GM23338 (cell line): ENCODE data around the gene LRBA. TPM values are rescaled to one million over a fixed set of nuclear protein-coding genes. Genes with fewer than 3 reads are reported as not detected.

Experiments used
- ATAC-seq: fragments of 200-7000 bp; cut with Tn5 transposase; 3 replicates; pipeline ENCODE4 v1.9.1; 2020
- DNase-seq: peaks from one replicate; pipeline ENCODE4 v3.0.0-alpha.2; 2015; ENCODE audit warnings: low spot score
- H2AFZ ChIP-seq: fragments of 200-600 bp; sonication (generic); 2 replicates; pipeline ENCODE4 v1.8.0; 2016; ENCODE audit warnings: antibody characterized with exemption, mild to moderate bottlenecking, moderate library complexity
- H3F3A ChIP-seq: fragments of 200-600 bp; sonication (generic); replicated peaks from 2 replicates; pipeline ENCODE4 v1.8.0; 2017; ENCODE audit warnings: antibody characterized with exemption, mixed run types, low read depth
- H3K27ac ChIP-seq: fragments of 200-600 bp; sonication (generic); 2 replicates; pipeline ENCODE4 v1.6.1; 2016; ENCODE audit warnings: low read depth
- H3K27me3 ChIP-seq: fragments of 200-600 bp; sonication (generic); 2 replicates; pipeline ENCODE4 v1.8.0; 2016; ENCODE audit warnings: mild to moderate bottlenecking, mixed run types, moderate library complexity; ENCODE audit not compliant: insufficient read depth
- H3K36me3 ChIP-seq: fragments of 200-600 bp; sonication (generic); 2 replicates; pipeline ENCODE4 v1.8.0; 2016; ENCODE audit warnings: mild to moderate bottlenecking; ENCODE audit not compliant: insufficient read depth
- H3K4me1 ChIP-seq: fragments of 200-600 bp; sonication (generic); 2 replicates; pipeline ENCODE4 v1.8.0; 2016; ENCODE audit warnings: mild to moderate bottlenecking, moderate library complexity; ENCODE audit not compliant: insufficient read depth
- H3K4me2 ChIP-seq: fragments of 200-600 bp; sonication (generic); 2 replicates; pipeline ENCODE4 v1.7.1; 2017; ENCODE audit warnings: mixed run types
- H3K4me3 ChIP-seq: fragments of 200-600 bp; sonication (generic); 2 replicates; pipeline ENCODE4 v1.6.1; 2016; ENCODE audit warnings: mixed run types
- H3K79me2 ChIP-seq: fragments of 200-600 bp; sonication (generic); replicated peaks from 2 replicates; pipeline ENCODE4 v1.8.0; 2017; ENCODE audit warnings: mild to moderate bottlenecking; ENCODE audit not compliant: insufficient read depth
- H3K9me2 ChIP-seq: fragments of 200-600 bp; sonication (generic); 2 replicates; pipeline ENCODE4 v1.8.0; 2017; ENCODE audit not compliant: insufficient read depth
- H4K20me1 ChIP-seq: fragments of 200-600 bp; sonication (generic); replicated peaks from 2 replicates; pipeline ENCODE4 v1.8.0; 2017; ENCODE audit warnings: mild to moderate bottlenecking; ENCODE audit not compliant: insufficient read depth
- H3K27ac Mint-ChIP-seq: 2 replicates; pipeline ENCODE4 v1.8.0; 2020; ENCODE audit warnings: inconsistent platforms, mild to moderate bottlenecking, moderate library complexity, mixed read lengths
- H3K27me3 Mint-ChIP-seq: 3 replicates; pipeline ENCODE4 v1.8.0; 2022; ENCODE audit warnings: low read depth, mild to moderate bottlenecking, moderate library complexity, mixed read lengths, inconsistent platforms; ENCODE audit not compliant: insufficient read depth, poor library complexity
- H3K36me3 Mint-ChIP-seq: 3 replicates; pipeline ENCODE4 v1.8.0; 2021; ENCODE audit warnings: low read depth, mild to moderate bottlenecking, inconsistent platforms, moderate library complexity, mixed read lengths
- H3K4me1 Mint-ChIP-seq: 3 replicates; pipeline ENCODE4 v1.8.0; 2020; ENCODE audit warnings: mild to moderate bottlenecking, inconsistent platforms, mixed read lengths
- H3K4me3 Mint-ChIP-seq: 3 replicates; pipeline ENCODE4 v1.8.0; 2021; ENCODE audit warnings: moderate library complexity, mild to moderate bottlenecking, inconsistent platforms, mixed read lengths
- H3K9me3 Mint-ChIP-seq: 3 replicates; pipeline ENCODE4 v1.8.0; 2020; ENCODE audit warnings: moderate library complexity, mild to moderate bottlenecking, inconsistent platforms, mixed read lengths
- CREB1 ChIP-seq: fragments of 250-450 bp; sonication (Bioruptor Pico); IDR thresholded peaks from 2 replicates; pipeline ENCODE4 v1.5.0; 2020; ENCODE audit warnings: low read depth, mild to moderate bottlenecking, moderate library complexity
- CTCF ChIP-seq, 2 experiments: fragments of 200-600 bp in 1 of 2; sonication (generic) in 1 of 2; conservative IDR thresholded peaks; 2 replicates each; pipeline versions ENCODE4 v1.5.1 to v1.6.1; 2016 to 2017; ENCODE audit warnings: antibody characterized with exemption in 2 of 2, low read depth in 2 of 2, mild to moderate bottlenecking in 2 of 2, moderate library complexity in 1 of 2
- ETS1 ChIP-seq: IDR thresholded peaks from 2 replicates; pipeline ENCODE4 v1.6.1; 2016; ENCODE audit warnings: antibody characterized with exemption
- EZH2 ChIP-seq: fragments of 200-600 bp; sonication (generic); IDR thresholded peaks from one replicate; pipeline ENCODE4 v1.8.0; 2017; ENCODE audit warnings: antibody characterized with exemption, mild to moderate bottlenecking, low read depth; ENCODE audit not compliant: unreplicated experiment
- EZH2phosphoT487 ChIP-seq: fragments of 200-600 bp; sonication (generic); IDR thresholded peaks from one replicate; pipeline ENCODE4 v1.8.1; 2018; ENCODE audit warnings: antibody characterized with exemption; ENCODE audit not compliant: unreplicated experiment
- JUNB ChIP-seq: IDR thresholded peaks from one replicate; pipeline ENCODE4 v1.6.1; 2016; ENCODE audit warnings: antibody characterized with exemption; ENCODE audit not compliant: unreplicated experiment
- NANOG ChIP-seq: IDR thresholded peaks from 2 replicates; pipeline ENCODE4 v1.6.1; 2016; ENCODE audit warnings: antibody characterized with exemption, borderline replicate concordance
- POLR2AphosphoS5 ChIP-seq: IDR thresholded peaks from 2 replicates; pipeline ENCODE4 v1.6.1; 2016; ENCODE audit warnings: antibody characterized with exemption, low read depth
- ZNF114 ChIP-seq: fragments of 250-450 bp; sonication (Bioruptor Pico); IDR thresholded peaks from 2 replicates; pipeline ENCODE4 v1.5.0; 2020; ENCODE audit warnings: mild to moderate bottlenecking, moderate library complexity
- ZNF462 ChIP-seq: fragments of 250-450 bp; sonication (Bioruptor Pico); IDR thresholded peaks from 2 replicates; pipeline ENCODE4 v1.5.0; 2020; ENCODE audit warnings: mild to moderate bottlenecking, moderate library complexity
- polyA plus RNA-seq: library from polyadenylated mRNA; unstranded; fragments of >200 nt; fragmentation: Nextera tagmentation; extraction: Ambion mirVana; gene quantifications from 2 replicates; pipeline ENCODE4 v1.2.1, GENCODE V29; 2016
- total RNA-seq: library from RNA; depleted of rRNA; stranded (reverse); fragments of >200 nt; shearing (Covaris generic); gene quantifications from 2 replicates; pipeline ENCODE4 v1.2.3, GENCODE V29; 2014

Gene LRBA
- total and polyA plus RNA-seq, 2 experiments from 2014 or later: 23.3 to 126 TPM

GRCh38 chr4:150982557-150983233 lies 32.4 kb downstream of the LRBA start:
- no peaks in the 10 kb centered on the region for H3F3A ChIP-seq
- peaks cover 27% of the 10 kb centered on the region for H4K20me1 ChIP-seq
- H3K27me3 Mint-ChIP-seq: peaks cover 6% of the 10 kb centered on the region
- no peaks in the 10 kb centered on the region for H3K27me3 ChIP-seq
- no peaks in the 10 kb centered on the region; the same call in 1 of the 3 replicates for H3K36me3 Mint-ChIP-seq
- no peak overlapping the region for H3K4me3 Mint-ChIP-seq
- H3K79me2 ChIP-seq: peaks cover 100% of the 10 kb centered on the region
- H3K9me2 ChIP-seq: no peaks in the 10 kb centered on the region
- no peak overlapping the region for H2AFZ ChIP-seq
- H3K4me1 Mint-ChIP-seq: peaks cover 13% of the 10 kb centered on the region
- H3K4me2 ChIP-seq: no peak overlapping the region
- no peak for DNase-seq
- peaks cover 17% of the 10 kb centered on the region for H3K4me1 ChIP-seq
- H3K36me3 ChIP-seq: no peaks in the 10 kb centered on the region
- no peaks in the 10 kb centered on the region for H3K9me3 Mint-ChIP-seq
- H3K4me3 ChIP-seq: no peak overlapping the region
- no peak for ATAC-seq
- no peak overlapping the region for H3K27ac Mint-ChIP-seq
- no peak for TF ChIP-seq CREB1 (CRISPR knock-in tag)
- TF ChIP-seq ETS1: no peak
- TF ChIP-seq JUNB: no peak
- no peak for TF ChIP-seq EZH2phosphoT487
- TF ChIP-seq NANOG: no peak
- TF ChIP-seq EZH2: no peak
- no peak for TF ChIP-seq ZNF114
- TF ChIP-seq POLR2AphosphoS5: no peak
- TF ChIP-seq CTCF (conservative IDR thresholded peaks at IDR 0.05; ENCODE audit: low read depth in 2 of 2): no peak
- TF ChIP-seq ZNF462 (CRISPR knock-in tag): no peak
- H3K27ac ChIP-seq: 0 out of 2 replicates have a peak overlapping the region, but pooled peaks have one; percentile 2
